Measurements from ENCODE around the gene PC.

DNA sequence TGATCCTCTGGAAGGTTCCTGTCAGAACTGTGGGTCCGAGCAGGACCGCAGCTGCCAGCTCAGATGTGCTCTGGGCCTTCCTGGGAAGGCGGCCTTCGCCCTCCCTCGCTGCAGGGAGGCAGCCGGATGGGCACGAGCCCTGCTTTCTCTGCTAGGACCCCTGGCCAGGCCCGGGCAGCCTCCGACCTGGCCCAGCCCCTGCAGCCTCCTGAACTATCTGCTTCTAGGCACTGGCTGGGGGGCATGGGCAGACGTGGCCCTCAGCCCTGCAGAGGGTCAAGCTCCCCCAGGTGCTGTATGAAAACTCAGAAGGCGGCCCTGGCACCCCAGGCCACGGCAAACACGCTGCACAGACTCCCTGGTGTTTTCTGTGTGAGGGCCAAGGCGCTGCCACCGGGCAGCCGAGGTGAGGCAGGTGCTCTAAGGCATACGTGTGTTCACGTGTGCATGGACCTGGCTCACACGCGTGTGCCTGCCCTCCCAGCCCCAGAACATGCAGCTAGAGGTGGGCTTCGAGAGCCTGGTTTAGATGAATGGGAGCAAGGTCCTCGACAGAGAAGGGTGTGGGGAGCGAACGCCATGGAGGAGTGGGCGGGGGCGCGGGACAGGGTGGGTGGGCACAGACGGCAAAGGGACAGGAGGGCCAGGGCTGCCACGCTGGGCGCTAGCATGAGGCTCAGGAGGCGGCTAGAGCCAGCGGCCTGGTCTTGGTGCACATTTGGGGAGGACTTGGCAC, 97.0 kb downstream of the PC start:
- TF ChIP-seq, protein P1, sequence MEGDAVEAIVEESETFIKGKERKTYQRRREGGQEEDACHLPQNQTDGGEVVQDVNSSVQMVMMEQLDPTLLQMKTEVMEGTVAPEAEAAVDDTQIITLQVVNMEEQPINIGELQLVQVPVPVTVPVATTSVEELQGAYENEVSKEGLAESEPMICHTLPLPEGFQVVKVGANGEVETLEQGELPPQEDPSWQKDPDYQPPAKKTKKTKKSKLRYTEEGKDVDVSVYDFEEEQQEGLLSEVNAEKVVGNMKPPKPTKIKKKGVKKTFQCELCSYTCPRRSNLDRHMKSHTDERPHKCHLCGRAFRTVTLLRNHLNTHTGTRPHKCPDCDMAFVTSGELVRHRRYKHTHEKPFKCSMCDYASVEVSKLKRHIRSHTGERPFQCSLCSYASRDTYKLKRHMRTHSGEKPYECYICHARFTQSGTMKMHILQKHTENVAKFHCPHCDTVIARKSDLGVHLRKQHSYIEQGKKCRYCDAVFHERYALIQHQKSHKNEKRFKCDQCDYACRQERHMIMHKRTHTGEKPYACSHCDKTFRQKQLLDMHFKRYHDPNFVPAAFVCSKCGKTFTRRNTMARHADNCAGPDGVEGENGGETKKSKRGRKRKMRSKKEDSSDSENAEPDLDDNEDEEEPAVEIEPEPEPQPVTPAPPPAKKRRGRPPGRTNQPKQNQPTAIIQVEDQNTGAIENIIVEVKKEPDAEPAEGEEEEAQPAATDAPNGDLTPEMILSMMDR (conservative IDR thresholded peaks at IDR 0.05; ENCODE audit: low read depth, low read length) = no peak
- TF ChIP-seq EZH2 (IDR thresholded peaks at IDR 0.05; ENCODE audit: low read length, unreplicated experiment) = no peak

Measured in PC-3 (cell line).